ENCODE data around the gene VAMP3.

- TF ChIP-seq CTCF (IDR thresholded peaks at IDR 0.05; ENCODE audit: poor library complexity): peak; percentile 52
- no peak for TF ChIP-seq EZH2 (IDR thresholded peaks at IDR 0.05; ENCODE audit: borderline replicate concordance)
- TF ChIP-seq EZH2phosphoT487 (IDR thresholded peaks at IDR 0.05; ENCODE audit: low read depth, severe bottlenecking, unreplicated experiment): no peak
These were observed 37.3 kb downstream of the VAMP3 start for GRCh38 chr1:7808253-7808844.
